Naive thymus-derived CD8-positive, alpha-beta T cell (primary cell): ENCODE results near the gene SMIM45.

Experiments
- ATAC-seq, 2 donors: fragments of 150-1000 bp; cut with Tn5 transposase in 1 of 2; sonication (Bioruptor Pico), chemical (Tn5 transposase) in 1 of 2; 1 replicate in 1 of 2; 2 replicates in 1 of 2; pipeline ENCODE4 v1.10.0; 2021; ENCODE audit warnings: mild to moderate bottlenecking in 2 of 2, moderate library complexity in 2 of 2
- POLR2A ChIA-PET: fragments of 350-600 bp; sonication (Branson Sonifier 250); formaldehyde crosslinking; loops from one replicate; lab custom pipeline; 2021; ENCODE audit warnings: antibody characterized with exemption; lab: Charles Lee
- DNase-seq, 10 donors: peaks; one replicate each; pipeline versions ENCODE4 v3.0.0 to v3.0.0-alpha.2; 2020 to 2022
- H3K27ac Mint-ChIP-seq, 10 donors: one replicate each; pipeline ENCODE4 v1.8.0; 2020 to 2022; ENCODE audit warnings: mild to moderate bottlenecking in 10 of 10, mixed read lengths in 10 of 10, moderate library complexity in 4 of 10, inconsistent platforms in 1 of 10
- H3K27me3 Mint-ChIP-seq, 5 donors: one replicate each; pipeline ENCODE4 v1.8.0; 2021 to 2022; ENCODE audit warnings: mixed read lengths in 5 of 5
- H3K36me3 Mint-ChIP-seq, 3 donors: one replicate each; pipeline ENCODE4 v1.8.0; 2020 to 2022; ENCODE audit warnings: mixed read lengths in 3 of 3, mild to moderate bottlenecking in 2 of 3, inconsistent platforms in 1 of 3
- H3K4me1 Mint-ChIP-seq, 4 donors: one replicate each; pipeline ENCODE4 v1.8.0; 2021 to 2022; ENCODE audit warnings: mixed read lengths in 4 of 4
- H3K4me3 Mint-ChIP-seq, 10 donors: one replicate each; pipeline ENCODE4 v1.8.0; 2020 to 2022; ENCODE audit warnings: mild to moderate bottlenecking in 10 of 10, mixed read lengths in 10 of 10, moderate library complexity in 6 of 10, inconsistent platforms in 1 of 10
- H3K9me3 Mint-ChIP-seq, 9 donors: one replicate each; pipeline ENCODE4 v1.8.0; 2020 to 2022; ENCODE audit warnings: mixed read lengths in 9 of 9, mild to moderate bottlenecking in 3 of 9, inconsistent platforms in 1 of 9, moderate library complexity in 1 of 9

Gene SMIM45

DNA sequence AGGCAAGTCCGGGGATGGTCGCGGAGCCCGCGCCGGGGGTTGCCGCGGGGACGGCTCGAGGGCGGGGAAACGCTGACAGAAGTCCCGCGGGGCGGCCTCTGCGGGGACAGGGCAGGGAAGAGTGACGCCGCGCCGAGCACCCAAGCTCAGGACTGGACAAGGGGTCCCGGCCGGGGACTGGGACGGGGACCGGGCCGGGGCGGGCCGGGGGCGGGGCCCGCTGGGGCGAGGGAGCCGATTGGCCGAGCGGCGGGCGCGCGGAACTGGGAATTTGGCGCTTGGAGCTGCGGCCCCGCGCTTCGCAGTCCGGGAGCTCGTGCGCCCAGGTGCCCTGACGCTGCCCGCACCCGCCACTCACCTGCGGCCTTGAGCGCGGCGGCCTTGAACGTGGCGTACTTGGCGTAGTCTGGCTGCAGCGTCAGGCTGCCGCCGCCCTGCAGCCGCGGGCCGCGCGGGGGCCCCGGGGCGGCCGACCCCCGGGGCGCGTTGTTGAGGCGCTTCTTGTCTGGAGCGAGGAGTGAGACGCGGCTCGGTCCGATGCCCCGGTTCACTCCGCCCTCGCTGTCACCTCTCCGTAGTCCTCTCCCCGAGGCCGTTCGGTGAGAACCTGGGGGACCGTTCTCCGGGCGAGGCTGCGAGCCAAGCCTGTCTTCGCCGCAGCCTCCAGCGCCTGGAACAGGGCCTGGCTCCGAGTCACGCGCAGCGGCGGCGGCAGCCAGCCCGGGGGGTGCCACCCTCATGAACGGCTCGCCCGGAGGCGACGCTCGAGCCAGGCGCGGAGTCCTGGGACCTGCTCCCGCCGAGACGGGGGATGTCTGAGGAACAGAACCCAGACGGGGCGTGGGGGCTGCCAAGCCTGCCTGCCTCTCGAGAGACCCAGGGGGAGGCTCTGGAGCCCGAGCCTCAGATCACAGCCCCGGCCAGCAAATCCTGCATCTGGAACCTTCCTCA is 41.6 kb upstream of the SMIM45 start:
- H3K9me3 Mint-ChIP-seq: no peaks in the 10 kb centered on the region
- H3K4me3 Mint-ChIP-seq: peak overlapping the region in 9 of 10 donors; percentile 50 to 81 (median 70)
- peaks cover 0 to 6% (median 0%) of the 10 kb centered on the region in 3 donors for H3K36me3 Mint-ChIP-seq
- ATAC-seq (peak; percentile 50 to 56), DNase-seq (peak in 6 of 10 donors; percentile 14 to 44 (median 34))
- H3K4me1 Mint-ChIP-seq: peaks cover 12 to 34% (median 34%) of the 10 kb centered on the region in 4 donors
- POLR2A ChIA-PET: interaction anchor here (1.0 to 2.8 kb wide), 3 partner anchors 9 to 36 kb away, joined by 3 to 11 read pairs (median 5); partner anchors contain the start of gene TNFRSF13C
- H3K27ac Mint-ChIP-seq: no peak overlapping the region
- peaks cover 16 to 32% (median 23%) of the 10 kb centered on the region in 5 donors for H3K27me3 Mint-ChIP-seq

DNA sequence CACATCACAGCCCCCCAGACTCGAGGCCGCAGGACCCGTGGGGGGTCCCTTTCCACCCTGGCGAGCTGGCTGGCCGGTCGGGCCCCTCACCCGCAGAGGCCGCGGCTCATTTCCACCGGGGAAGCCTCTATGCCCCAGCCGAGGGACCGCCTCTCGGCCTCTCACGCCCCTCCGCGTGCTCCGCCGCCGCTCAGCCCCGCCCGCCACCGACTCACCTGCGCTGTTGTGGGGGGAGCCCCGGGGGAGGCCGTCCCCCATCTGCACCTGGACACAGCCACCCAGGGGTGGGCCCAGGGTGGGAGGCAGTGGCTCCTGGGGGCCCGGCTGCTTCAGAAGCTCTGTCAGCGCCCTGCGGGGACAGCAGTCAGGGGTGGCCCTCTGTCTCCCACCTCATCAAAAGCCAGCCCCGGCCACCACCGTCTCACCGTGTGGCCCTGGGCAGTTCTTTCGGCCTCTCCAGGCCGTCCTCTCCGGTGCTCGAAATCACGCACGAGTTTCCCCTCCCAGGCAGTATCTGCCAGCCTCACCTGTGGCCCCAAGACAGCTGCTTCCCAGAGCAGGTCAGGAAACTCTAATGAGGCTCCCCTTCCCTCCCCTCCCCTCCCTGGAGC is 40.8 kb upstream of the SMIM45 start:
- DNase-seq (peak in 1 of 10 donors; percentile 27), ATAC-seq (peak; percentile 24 to 38)
- H3K9me3 Mint-ChIP-seq: no peaks in the 10 kb centered on the region
- H3K4me3 Mint-ChIP-seq: peak overlapping the region; percentile 55 to 79 (median 72)
- POLR2A ChIA-PET: interaction anchor here (0.5 to 2.8 kb wide), 5 partner anchors 9 to 58 kb away, joined by 3 to 11 read pairs (median 3); partner anchors contain the start of gene TNFRSF13C
- H3K27me3 Mint-ChIP-seq: peaks cover 18 to 36% (median 27%) of the 10 kb centered on the region in 5 donors
- peaks cover 9 to 42% (median 37%) of the 10 kb centered on the region in 4 donors for H3K4me1 Mint-ChIP-seq
- H3K36me3 Mint-ChIP-seq: peaks cover 0 to 6% (median 0%) of the 10 kb centered on the region in 3 donors
- peak overlapping the region in 2 of 10 donors; percentile 25 to 61 for H3K27ac Mint-ChIP-seq

DNA sequence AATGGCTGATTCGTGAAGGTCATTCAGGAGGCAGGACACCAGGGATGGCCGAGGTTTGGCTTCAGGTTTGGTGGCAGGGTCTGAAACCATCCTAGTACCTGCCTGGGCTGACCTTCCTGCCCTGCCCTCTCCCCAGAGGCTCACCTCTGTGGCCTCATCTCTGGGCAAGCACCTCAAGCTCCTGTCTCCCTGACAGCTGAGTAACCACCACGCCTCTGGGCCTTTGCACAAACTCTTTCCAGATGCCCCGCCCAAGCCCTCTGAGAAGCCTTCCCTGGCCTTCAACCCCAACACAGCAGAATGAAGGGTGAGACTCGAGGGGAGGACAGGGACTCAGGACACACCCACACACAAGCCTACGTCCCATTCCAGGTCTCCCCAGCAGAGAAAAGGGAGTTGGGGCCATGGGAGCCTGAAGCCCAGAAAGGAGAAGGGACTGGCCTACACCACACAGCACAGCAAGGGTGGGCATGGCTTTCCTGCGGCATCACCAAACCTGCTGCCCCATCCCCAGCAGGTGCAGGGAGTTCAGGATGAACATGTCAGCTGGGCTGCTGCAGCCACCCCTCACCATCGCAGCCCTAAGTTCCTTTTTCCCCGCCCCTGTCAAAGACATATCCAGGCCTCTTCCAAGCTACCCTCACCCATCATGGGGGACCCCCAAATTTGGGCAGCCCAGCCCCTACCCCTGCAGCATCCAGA is 39.5 kb upstream of the SMIM45 start:
- Mint-ChIP-seq H3K4me3 (peak overlapping the region in 9 of 10 donors; percentile 6 to 80 (median 55)), H3K27me3 (peaks cover 21 to 43% (median 30%) of the 10 kb centered on the region in 5 donors), H3K36me3 (peaks cover 0 to 1% (median 0%) of the 10 kb centered on the region in 3 donors), H3K9me3 (no peaks in the 10 kb centered on the region), H3K27ac (peak overlapping the region in 1 of 10 donors; percentile 19), H3K4me1 (peaks cover 9 to 44% (median 39%) of the 10 kb centered on the region in 4 donors)
- POLR2A ChIA-PET: interaction anchor here (1.2 to 2.8 kb wide), 4 partner anchors 8 to 50 kb away, joined by 3 to 11 read pairs (median 6); partner anchors contain the start of gene TNFRSF13C
- no peak for DNase-seq
- ATAC-seq: no peak

DNA sequence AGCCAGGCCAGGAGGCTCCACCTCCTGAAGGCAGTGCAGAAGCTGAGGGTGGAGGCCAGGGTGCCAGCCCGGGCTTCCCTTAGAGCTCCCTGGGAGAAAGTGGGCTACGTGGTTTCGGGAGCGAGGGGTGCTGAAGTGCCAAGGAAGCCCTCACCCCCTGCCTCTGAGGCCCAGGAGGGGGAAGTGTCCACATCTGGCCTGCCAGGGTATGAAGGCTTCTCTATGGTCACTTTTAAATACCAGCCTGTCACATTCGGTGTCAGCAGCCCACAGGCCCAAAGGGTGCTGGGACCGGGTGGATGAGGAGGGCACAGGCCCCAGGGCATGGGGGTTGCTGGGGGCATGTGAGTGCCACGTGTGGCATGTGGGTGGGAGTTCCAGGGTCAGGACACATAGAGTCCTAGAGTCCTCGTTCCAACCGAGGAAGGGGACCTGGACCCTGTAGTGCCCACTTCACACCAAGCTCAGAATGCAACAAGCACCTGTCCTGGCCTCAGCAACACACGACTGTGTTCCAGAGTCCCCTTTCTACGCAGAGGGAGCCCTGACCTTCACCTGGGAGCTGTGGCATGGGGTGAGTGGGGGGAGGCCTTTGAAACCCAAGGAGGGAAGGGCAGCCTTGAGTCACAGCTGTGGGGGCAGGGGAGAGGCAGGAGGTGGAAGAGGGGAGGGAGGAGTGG is 38.8 kb upstream of the SMIM45 start:
- H3K27me3 Mint-ChIP-seq: peaks cover 21 to 44% (median 30%) of the 10 kb centered on the region in 5 donors
- H3K4me1 Mint-ChIP-seq: peaks cover 9 to 43% (median 40%) of the 10 kb centered on the region in 4 donors
- ATAC-seq (no peak), DNase-seq (no peak)
- H3K4me3 Mint-ChIP-seq: peak overlapping the region; percentile 12 to 80 (median 64)
- POLR2A ChIA-PET: interaction anchor here (1.3 to 1.4 kb wide), 2 partner anchors 8 to 13 kb away, joined by 4 to 8 read pairs; partner anchors contain the start of gene TNFRSF13C
- H3K36me3 Mint-ChIP-seq: no peaks in the 10 kb centered on the region
- H3K9me3 Mint-ChIP-seq: no peaks in the 10 kb centered on the region
- H3K27ac Mint-ChIP-seq: peak overlapping the region in 1 of 10 donors; percentile 74

DNA sequence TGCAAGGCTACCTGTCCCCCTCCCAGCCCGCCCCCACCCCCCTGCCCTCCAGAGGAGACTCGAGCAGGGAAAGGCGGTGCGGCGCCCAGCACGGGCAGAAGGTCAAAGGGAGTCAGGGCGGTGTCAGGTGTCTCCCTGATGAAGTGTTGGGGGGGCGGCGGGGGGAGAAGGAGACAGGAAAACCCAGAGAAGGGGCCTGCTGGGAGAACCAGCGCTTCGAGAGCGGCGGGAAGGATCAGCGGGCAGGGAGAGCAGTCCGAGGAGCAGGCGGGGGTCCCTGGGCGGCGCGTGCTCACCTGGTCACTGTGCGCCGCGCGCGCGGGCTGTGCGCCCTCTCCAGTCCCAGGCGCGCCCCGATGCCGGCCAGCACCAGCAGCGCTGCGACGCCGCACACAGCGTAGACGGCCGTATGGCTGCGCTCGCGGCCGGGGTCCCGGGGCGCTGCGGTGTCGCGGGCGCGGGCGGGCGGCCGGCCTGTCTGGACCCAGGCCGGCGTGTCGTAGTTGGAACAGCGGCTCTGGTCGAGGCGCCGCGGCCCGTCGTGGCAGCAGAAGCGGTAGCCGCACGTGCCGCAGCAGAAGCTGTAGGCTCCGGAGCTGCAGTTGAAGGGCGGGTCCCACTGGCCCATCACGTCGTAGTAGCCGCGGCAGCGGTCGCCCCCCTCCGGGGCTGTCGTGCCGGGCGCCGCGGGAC is 38.0 kb upstream of the SMIM45 start:
- ATAC-seq (peak in 1 of 2 donors; percentile 2), DNase-seq (no peak)
- no peak overlapping the region for H3K27ac Mint-ChIP-seq
- H3K9me3 Mint-ChIP-seq: no peaks in the 10 kb centered on the region
- POLR2A ChIA-PET: interaction anchor here (1.4 kb wide), 1 partner anchor 12 kb away, joined by 8 read pairs; the partner anchor contains the start of gene TNFRSF13C
- H3K4me3 Mint-ChIP-seq: peak overlapping the region in 4 of 10 donors; percentile 11 to 72 (median 17)
- H3K36me3 Mint-ChIP-seq: no peaks in the 10 kb centered on the region
- H3K27me3 Mint-ChIP-seq: peaks cover 21 to 44% (median 30%) of the 10 kb centered on the region in 5 donors
- H3K4me1 Mint-ChIP-seq: peaks cover 6 to 37% (median 35%) of the 10 kb centered on the region in 4 donors

DNA sequence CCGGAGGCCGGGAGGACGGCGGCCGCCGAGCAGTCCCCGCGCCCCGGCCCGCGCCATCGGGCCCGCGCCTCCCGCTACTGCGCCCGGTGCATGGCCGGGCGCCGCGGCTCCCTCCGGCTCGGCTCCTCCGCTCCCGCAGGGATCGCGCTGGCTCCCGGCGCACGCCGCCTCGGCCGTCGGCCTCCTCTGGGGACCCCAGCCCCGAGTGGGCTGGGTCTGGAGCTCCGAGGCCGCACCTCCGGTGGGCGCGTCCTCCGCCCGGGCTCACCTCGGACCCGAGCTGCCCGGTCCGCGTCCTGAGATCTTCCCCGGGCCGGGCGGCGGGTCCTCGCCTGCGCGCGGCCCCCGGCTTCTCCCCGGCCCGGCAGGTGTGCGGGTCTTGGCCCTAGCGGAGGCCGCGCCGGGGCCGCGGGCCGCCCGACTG is 37.3 kb upstream of the SMIM45 start:
- POLR2A ChIA-PET: no interaction called here
- DNase-seq: no peak
- H3K27me3 Mint-ChIP-seq: peaks cover 21 to 44% (median 27%) of the 10 kb centered on the region in 5 donors
- H3K36me3 Mint-ChIP-seq: no peaks in the 10 kb centered on the region
- ATAC-seq: peak; percentile 5 to 13
- H3K4me1 Mint-ChIP-seq: peaks cover 4 to 37% (median 34%) of the 10 kb centered on the region in 4 donors
- no peak overlapping the region for H3K27ac Mint-ChIP-seq
- H3K9me3 Mint-ChIP-seq: no peaks in the 10 kb centered on the region
- H3K4me3 Mint-ChIP-seq: peak overlapping the region in 1 of 10 donors; percentile 47

DNA sequence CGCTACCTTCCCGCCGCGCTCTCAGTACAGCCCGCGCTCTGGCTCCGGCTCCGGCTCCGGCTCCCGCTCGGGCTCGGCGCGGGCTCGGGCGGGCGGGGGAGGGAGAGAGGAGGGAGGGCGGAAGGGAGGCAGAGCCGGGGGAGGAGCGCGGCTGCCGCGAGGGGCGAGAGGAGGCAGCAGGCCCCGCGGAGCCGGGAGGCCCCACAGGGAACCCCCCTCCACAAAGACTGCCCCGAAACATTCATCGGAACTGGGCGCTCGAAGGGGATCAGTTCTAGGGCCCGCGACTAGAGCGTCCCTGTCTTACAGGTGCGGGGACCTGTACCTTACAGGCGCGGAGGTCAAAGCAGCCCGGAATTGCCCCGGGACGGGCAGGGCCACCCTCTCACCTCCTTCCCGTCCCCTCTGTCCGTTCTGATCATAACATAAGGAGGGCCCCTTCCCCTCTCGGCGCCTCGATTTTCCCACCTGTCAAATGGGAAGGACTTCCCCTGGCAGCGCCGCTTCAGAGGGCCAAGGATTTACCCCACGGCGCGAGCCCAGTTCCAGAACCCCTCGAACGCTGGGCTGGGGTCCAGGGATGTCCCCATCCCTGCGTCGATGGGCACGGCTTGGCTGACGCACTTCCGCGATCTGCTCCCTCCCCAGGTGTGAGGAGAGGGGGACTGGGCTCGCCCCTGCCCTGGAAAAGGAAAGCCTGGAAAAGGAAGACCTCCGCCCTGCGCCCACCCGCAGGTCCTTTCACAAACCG is 36.7 kb upstream of the SMIM45 start, which contains the start of gene SHISA8:
SHISA8 (minus strand) TSS at position 40 of the 751 bp plus-strand sequence. CDS start 407 bp downstream, outside the sequence.
- peak; percentile 56 to 67 for ATAC-seq
- H3K27ac Mint-ChIP-seq: peak within 1 kb of the TSS in 3 of 10 donors; percentile 34 to 56 (median 40)
- POLR2A ChIA-PET: interaction anchor here (1.1 kb wide), 1 partner anchor 82 kb away, joined by 4 read pairs; the partner anchor contains the start of gene SREBF2
- no peaks in the 10 kb centered on the region for H3K9me3 Mint-ChIP-seq
- no peaks in the 10 kb centered on the region for H3K36me3 Mint-ChIP-seq
- H3K4me1 Mint-ChIP-seq: peaks cover 4 to 39% (median 34%) of the 10 kb centered on the region in 4 donors
- H3K27me3 Mint-ChIP-seq: peaks cover 21 to 44% (median 27%) of the 10 kb centered on the region in 5 donors
- peak within 1 kb of the TSS; percentile 45 to 79 (median 62) for H3K4me3 Mint-ChIP-seq
- DNase-seq: peak; percentile 40 to 81 (median 60)

DNA sequence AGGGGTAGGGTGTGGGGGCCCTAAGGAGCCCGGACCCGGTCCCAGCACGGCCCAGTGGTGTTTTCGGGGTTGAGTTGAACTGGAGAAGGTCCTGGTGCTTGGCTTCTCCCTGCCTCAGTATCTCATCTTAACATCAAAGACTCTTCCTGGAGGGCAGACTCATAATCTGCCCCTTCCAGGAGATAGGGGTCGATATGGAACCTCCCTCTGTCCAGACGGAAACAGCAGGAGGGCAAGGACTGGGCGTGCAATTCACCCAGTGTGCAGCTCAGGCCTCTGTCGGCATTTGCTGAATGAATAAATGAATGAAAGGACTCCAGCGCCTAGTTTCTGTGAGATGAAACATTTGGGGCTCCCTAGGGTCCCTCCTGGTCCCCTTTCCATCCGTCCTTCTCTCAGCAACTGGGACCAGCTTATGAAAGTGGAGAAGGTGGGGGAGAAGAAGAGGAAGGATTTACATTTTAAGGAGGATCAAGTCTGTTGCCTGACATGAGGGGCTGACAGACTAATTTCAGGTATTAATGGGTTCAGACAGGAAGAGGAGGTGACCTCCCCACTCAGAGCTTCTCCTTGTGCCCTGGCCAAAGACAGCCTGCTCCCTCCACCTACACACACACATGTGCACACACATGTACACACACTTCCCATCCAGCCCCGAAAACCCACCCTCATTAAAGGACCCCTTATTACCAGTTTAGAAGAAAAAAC is 36.0 kb upstream of the SMIM45 start:
- Mint-ChIP-seq H3K4me1 (peaks cover 4 to 44% (median 36%) of the 10 kb centered on the region in 4 donors), H3K27ac (peak overlapping the region in 3 of 10 donors; percentile 34 to 65 (median 56)), H3K27me3 (peaks cover 21 to 44% (median 27%) of the 10 kb centered on the region in 5 donors), H3K9me3 (no peaks in the 10 kb centered on the region), H3K36me3 (no peaks in the 10 kb centered on the region), H3K4me3 (peak overlapping the region; percentile 45 to 79 (median 58))
- POLR2A ChIA-PET: interaction anchor here (1.1 kb wide), 1 partner anchor 83 kb away, joined by 4 read pairs; the partner anchor contains the start of gene SREBF2
- ATAC-seq (no peak), DNase-seq (no peak)

DNA sequence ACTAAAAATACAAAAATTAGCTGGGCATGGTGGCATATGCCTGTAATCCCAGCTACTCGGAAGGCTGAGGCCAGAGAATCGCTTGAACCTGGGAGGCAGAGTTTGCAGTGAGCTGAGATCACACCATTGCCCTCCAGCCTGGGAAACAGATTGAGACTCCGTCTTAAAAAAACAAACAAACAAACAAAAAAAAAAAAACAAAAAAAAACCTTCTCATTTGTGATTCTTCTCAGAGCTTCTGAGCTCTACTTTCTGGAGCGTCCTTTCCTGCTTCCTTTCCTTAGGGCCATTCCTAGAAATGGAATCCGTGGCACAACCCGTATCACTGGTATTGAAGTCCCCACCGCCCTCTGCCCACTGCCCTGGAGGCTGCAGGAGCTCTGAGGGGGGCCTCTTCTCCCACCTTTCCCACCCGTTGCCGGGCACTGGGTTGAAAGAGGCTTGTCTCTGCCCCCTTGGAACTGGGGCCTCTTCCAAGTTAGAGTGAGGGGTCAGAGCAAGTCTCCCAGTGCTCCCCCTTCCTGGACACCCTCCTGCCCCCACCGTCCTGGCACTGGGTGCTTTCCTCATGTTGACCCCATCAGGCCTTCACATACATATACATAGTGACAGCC is 35.1 kb upstream of the SMIM45 start:
- Mint-ChIP-seq H3K4me1 (peaks cover 0 to 39% (median 32%) of the 10 kb centered on the region in 4 donors), H3K9me3 (no peaks in the 10 kb centered on the region), H3K4me3 (peak overlapping the region in 5 of 10 donors; percentile 10 to 47 (median 20)), H3K27ac (no peak overlapping the region), H3K27me3 (peaks cover 16 to 36% (median 20%) of the 10 kb centered on the region in 5 donors), H3K36me3 (no peaks in the 10 kb centered on the region)
- DNase-seq (no peak), ATAC-seq (no peak)
- POLR2A ChIA-PET: interaction anchor here (1.4 kb wide), 1 partner anchor 9 kb away, joined by 3 read pairs; no protein-coding TSS in a partner anchor
